NOMO-1 treated with DMSO at 0.1 percent for 48 hours (cell line): ENCODE data around the gene HGFAC.

Experiments
- DNase-seq: peaks from one replicate; lab custom pipeline; 2025; ENCODE audit not compliant: unreplicated experiment; lab: John Stamatoyannopoulos, UW

The HGFAC gene

DNA sequence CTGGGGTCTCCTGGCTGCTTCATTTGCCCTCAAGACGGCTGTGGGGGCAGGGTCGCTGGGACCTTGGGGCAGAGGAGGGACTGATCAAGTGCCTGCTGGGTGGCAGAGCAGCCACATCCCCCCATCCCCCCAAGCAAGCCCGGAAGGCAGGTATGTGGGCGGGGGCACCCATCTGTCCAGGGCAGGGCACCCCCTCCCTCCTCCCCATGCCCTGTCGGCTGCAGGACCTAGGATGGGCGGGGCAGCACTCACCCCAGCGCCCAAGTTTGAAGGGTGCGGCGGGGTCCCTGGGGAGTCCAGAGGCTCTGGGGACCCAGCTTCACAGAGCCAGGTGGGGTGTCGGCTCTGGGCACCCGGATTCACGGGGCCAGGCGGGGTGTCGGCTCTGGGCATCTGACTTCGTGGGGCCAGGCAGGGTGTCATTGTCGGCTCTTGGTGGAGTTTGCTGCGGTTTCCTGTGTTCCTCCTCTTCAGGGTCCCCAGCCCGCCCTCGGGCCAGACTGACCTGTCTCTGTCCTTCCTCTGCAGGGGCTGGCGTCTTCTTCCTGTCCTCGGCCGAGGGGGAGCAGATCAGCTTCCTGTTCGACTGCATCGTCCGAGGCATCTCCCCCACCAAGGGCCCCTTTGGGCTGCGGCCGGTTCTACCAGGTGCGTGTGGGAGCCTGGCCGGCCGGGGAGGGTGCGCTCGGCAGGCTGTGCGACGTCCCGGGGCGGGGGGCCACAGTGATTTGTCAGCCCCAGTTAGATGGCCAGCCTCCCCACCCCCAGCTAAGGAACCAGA is 43.4 kb downstream of the HGFAC start:
- DNase-seq = peak; percentile 34

DNA sequence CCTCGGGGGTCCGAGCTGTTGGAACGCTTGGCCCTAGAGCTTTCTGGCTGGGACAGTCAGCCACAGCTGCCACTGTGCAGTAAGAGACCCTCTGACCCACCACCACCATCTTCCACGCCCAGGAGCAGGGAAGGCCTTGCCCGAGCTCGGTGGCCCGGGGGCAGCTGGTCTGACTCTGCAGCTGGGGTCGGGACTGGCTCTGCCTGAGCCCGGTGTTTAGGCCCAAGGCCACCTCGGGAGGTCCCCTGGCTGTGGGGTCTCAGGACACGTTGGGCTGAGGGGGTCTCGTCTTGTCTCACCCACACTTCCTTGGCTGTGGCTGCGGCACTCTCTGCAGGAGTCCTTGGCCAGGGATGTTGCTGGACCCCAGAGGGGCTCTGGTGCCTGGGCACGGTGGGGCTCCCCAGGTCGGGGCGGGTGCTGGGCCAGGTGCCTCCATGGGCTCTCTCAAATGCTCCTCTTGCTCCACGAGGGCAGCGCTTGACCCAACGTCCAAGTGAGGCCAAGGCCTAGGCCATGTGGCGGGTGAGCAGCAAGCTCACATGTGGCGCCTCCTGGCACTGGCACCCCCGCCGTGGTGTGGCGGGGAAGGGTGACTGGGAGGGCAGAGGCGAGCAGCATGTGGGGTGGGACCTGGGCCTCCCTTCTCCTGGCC is 44.2 kb downstream of the HGFAC start:
- no peak for DNase-seq

DNA sequence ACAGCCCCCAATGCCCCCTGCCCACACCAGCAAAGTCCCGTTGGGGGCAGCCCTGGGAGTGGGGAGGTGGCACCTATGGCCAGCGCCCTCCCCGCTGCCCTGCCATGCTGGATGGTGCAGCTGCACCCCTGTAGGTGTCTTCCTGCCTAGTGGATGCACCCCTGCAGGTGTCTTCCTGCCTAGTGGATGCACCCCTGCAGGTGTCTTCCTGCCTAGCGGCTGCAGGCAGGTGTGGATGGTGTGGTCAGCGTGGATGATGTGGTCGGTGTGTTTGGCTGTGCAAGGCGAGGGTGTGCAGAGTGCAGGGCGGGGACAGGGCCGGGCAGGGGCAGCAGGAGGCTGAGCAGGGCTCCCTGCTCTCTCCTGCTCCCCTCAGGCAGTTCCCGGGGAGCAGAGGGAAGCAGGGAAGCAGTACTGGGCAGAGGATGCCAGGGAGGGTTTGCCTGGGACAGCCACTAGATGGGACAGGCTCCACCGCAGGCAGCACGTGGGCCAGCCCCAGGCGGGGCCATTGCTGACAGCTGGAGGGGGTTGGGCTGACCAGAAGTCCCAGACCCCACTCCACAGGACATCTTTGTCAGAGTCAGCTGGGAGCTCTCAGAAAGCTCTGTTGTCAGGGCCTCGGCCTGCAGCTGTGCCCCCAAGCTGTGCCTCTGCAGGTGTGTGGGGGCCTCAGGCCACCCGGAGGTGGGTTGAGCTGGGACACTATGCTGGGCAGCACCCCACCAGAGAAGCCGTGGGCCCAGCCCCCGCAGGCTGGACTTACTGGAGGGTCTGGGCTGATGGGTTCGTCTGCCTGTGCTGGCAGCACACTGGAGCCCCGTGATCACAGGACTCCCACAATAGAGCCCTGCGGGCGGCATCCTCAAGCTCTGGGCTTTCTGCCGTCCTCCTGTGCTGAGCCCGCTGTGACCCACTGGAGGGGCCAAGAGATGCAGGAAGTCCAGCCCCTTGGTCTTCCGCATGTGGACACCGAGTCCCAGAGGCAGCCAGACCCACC is 45.1 kb downstream of the HGFAC start:
- no peak for DNase-seq

DNA sequence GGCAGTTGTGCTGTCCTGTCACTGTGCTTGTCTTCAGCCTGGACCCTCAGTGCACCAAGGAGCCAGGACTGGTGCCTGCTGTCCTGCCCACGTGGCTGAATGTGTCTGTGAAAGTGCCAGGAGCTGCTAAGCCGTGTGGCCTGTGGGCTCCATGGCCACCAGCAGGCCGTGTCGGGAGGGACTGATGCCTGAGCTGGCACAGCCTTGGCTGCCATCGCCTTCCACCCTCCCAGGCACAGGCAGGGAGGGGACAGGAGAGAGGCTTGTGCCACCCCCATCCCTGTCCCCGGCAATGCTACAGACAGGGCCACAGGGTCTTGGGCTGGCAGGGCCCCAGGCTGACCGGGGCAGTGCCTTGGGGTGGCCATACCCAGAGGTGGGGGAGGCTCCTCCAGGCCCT is 46.1 kb downstream of the HGFAC start:
- no peak for DNase-seq

DNA sequence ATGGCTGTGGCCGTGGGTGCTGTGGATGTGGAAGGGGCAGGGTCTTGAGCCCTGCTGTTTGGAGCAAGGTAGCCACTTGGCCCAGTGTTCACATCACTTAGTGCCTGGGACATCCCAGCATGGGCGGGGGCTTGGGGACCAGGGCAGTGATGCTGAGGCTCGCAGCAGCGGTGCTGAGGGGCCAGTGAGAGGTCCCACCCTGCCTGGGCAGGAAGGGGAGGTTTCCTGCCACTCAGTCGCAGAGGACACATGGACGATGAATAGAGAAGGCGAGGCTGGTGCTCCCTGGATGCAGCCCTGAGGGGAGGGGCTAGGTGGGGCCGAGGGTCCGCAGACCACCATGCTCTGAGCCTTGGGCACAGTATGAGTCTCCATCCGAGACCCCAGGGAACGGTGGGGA is 47.1 kb downstream of the HGFAC start:
- no peak for DNase-seq

DNA sequence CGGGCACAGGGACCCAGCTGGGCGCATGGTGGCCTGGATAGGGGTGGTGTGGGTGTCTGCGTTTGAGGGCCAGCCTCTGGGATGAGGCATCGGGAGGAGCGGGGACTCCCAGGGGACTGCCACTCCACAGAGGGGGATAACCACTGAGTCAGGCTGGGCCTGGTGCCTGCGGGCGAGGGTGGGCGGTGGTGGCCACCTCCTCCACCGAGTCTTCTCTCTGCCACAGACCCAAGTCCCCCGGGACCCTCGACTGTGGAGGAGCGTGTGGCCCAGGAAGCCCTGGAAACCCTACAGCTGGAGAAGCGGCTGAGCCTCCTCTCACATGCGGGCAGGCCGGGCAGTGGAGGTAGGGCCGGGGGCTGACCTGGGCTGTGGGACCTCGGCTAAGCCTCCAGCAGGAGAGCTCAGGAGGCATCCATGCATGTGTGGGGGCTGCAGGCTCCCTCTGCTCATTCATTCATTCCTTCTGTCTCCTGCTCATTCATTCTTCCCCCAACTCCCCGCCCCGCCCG is 47.7 kb downstream of the HGFAC start:
- DNase-seq = no peak

DNA sequence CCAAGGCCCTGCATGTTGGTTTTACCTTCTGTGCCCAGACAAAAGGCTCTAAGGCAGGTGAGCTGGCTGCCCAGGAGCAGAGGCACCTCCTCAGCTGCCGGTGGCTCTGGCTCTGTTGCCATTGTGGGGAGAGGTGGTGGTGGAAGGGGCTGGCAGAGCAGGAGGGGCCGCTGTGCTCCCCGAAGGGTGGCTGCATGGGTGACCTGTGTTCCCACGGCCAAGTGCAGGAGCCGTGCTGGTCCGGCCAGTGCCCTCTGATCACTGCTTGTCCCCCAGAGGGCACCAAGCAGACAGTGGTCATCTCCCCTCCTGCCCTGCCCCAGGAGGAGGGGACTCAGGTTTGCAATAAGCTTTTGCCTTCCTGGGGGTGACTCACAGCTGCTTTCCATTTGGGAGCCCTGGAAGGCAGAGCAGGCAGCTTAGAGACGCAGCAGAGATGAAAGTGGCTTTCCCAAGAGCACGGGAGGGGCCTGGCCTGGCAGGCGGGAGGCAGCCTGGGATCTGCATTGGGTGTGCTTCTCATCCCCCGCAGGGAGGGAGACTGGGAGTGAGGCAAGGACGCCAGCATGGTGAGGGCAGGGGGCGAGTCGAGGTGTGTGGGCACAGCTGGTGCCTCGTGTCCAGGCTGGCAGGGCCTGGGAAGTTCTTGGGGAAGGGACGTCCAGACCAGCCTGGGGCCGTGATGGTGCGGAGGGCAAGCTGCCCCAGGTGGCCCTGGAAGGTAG is 50.1 kb downstream of the HGFAC start:
- DNase-seq = no peak

DNA sequence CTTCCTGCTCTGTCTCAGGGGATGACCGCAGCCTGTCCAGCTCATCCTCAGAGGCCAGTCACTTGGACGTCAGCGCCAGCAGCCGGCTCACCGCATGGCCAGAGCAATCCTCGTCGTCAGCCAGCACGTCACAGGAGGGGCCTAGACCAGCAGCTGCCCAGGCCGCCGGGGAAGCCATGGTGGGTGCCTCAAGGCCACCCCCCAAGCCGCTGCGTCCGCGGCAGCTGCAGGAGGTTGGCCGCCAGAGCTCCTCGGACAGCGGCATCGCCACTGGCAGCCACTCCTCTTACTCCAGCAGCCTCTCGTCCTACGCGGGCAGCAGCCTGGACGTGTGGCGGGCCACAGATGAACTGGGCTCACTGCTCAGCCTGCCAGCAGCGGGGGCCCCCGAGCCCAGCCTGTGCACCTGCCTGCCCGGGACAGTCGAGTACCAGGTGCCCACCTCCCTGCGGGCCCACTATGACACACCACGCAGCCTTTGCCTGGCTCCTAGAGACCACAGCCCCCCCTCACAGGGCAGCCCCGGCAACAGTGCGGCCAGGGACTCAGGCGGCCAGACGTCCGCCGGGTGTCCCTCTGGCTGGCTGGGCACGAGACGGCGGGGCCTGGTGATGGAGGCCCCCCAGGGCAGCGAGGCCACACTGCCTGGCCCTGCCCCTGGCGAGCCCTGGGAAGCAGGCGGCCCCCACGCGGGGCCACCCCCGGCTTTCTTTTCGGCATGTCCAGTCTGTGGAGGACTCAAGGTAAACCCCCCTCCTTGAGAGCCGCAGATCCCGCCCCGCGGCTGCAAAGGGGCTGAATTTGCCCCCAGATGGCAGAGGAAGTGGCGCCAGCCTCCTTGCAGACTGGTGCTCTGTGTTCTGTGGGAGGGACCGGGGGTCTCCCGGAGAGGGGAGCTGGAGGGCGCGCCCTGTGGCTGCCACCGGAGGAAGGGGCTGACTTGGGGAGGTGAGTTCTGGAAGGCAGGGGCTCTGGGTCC is 51.3 kb downstream of the HGFAC start:
- DNase-seq = no peak

DNA sequence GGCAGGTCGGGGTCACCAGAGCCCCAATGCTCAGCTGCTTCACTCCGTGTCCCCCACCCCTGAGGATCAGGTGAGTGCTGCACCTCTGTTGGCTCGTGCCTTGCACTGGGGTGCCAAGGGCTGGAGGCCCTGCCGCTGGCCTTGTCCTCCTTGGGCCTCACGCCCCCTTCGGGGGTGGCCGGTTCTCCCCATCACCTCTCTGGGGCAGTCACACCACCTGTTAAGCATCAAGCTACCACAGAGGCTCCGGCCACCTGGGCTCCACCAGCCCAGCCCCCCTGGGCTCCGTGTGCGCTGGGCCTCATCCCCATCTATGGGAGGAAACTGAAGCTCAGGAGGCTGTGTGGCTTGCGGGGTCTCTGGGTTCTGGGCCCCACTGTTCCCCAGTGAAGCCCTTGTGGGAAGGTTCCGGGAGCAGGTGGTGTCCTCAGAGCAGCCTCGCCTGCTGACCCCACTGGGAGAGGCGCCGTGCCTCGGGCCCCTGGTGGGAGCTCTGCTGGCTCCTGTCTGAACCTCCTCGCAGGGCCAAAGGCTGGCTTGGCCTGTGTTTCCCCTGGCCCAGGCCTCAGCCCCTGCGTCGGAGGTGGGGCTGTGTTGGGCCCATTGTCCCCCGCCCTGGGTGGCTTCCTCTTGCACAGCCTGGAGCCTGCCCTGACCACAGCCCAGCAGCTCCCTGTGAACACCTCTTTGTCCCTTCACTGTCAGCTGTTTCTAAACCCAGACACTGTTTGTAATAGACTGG is 52.1 kb downstream of the HGFAC start:
- DNase-seq = no peak

DNA sequence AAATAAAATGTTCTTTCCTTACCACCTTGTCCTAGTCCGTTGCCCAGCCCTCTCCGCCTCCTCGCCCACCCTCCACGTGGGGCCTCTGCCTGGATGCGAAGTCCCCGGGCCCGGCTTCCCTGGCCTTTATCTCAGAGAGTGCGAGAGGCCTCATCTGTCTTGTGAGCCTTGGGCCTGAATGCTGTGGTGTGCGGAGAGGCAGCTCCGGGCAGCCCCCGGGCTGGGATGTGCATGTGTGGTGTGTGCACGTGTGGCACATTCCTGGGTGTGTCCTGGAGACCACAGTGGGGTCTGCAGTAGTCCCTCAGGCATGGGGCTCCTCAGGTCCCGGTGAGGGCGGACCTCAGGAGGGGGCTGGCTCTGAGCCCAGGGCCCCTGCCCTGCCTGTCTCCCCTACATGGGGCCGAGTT is 52.7 kb downstream of the HGFAC start:
- no peak for DNase-seq

DNA sequence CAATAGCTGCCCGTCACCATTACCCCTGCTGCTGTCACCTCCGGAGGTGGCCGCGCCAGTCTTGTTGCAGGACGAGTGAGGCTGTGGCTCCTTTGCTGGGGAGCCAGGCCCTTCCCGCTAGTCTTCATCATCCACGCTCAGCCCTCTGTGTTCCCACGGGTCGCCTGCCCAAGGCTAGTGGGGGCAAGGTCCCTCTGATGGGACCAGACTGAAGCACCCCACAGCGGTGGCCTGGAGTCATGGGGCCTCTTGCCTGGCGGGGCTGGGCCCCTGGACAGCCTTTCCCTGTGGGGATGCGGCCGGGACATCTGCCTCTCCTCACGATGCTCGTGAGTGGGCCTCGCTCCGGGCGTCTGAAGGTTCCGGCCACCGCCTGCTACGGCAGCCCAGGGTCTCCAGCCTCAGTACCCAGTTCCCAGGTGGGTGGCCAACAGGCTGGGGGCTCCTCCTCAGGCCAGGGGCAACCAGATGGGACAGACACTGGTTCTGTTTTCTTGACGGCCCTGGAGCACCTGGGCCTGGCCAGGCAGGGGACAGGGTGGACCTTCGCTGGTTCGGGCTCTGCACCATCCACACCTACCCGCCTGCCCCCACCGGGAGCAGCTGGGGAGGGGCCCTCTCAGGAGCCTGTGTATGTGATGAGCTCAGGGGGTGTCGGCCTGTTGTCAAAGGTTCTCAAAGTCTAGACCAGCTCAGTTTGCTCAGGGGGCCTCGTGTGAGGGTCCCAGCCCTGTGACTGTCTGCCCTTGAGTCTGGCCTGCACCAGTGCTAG is 53.6 kb downstream of the HGFAC start:
- DNase-seq = no peak

DNA sequence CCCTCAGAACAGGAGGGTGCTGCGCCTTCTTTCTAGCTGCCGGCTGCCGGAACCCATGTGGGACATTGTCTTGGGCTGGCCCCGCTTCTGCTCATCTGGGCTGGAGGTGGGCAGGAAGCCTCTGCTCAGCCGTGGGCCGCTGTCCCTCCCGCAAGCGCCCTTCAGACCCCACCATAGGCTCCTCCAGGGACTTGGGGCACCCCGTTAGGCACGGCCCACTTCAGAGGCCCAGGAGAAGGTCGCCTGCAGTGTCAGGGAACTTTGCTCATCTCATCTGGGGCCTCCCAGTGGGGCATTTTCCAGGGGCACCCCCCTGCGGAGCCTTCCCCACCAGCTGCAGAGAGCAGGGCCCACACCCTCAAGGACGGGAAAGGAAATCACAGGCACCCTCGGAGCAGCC is 54.3 kb downstream of the HGFAC start:
- DNase-seq = no peak

DNA sequence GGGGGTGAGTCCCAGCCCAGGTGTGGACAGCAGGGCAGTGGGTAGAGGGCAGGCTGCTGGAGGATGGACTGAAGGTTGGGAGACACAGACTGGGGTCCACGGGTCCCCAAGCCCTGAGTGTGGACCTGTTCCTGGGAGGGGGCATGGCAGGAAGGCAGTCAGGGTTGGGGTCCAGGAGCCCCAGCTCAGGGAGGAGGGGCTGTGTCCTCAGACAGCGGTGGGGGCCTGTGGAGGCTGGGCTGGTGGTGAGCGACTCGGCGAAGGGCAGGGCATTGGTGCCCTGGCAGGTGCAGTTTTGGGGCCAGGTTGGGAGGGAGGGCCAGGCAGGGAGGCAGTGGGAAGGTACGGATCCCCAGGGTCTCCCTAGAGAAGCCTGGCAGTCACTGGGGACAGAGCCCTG is 55.3 kb downstream of the HGFAC start:
- DNase-seq = no peak

DNA sequence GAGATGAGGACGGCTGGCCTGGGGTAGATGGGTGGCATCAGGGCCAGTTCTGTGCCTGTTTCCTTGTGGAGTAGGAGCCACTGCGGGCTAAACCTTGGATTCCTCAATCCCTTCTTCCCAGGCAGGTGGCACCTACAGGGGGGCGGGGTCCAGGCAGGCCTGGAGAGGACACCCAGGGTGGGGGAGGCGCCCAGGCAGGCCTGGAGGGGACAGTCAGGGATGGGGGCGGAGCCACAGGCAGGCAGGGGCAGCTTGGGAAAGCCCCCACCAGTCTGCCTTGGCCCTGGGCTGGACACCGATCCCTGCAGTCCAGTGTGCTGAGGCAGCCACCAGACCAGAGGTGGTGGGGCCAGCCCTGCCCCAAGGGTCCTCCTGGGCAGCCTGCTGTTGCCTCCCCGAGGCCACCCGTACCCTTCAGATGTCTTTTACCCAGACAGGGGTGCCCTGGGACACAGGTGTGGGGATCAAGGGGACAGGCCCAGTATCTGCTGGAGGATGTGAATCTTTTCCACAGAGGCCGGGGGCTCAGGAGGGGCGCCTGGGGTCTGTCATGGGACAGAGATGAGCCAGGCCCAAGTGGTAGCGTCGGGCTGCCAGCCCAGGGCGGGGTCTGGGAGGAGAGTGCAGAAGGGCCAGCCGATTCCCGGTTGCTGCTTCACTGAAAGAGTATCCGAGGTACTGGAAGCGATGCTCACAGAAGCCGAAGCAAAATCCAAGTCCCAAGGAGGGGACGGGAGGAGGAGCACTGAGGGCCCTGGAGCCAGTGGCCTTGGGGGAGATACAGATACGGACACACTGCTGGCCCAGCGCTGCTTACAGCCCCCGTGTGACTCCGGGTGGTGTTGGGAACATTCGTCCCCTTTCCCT is 56.0 kb downstream of the HGFAC start:
- no peak for DNase-seq

DNA sequence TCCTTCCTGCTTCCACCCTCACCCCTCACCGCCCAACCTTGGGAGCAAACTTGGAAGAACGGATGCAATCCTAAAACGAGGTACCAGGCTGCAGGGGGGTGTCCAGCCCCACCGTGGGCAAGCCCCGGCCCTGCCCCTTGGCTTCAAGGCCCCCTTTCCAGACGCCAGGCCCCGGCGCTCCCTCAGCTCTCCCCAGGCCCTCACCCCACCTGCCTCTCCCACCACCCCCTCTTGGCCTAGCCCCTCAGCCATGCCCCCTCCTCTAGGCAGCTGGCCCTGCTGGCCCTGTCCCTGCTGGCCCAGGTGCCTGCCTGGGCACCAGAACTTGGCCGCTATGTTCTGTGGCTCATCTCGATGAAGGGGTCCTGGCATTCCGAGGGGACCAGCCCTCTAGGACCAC is 56.6 kb downstream of the HGFAC start:
- no peak for DNase-seq
